ENCODE data around the gene INTS6.
"Not testable (repeated sequence)": the region's sequence is repeated elsewhere in the genome, so short reads cannot be mapped to it uniquely, and the experiment has no call there.

INTS6 gene

GRCh38 chr13:51453959-51454703, 1.3 kb upstream of the INTS6 start:
- peak in 2 of 5 experiments; percentile 13 to 34 for DNase-seq

- peak; percentile 50 to 88 (median 73) for DNase-seq
Measured at GRCh38 chr13:51453207-51453958, 547 bp upstream of the INTS6 start.

- peak; percentile 47 to 88 (median 69) for DNase-seq
Measured at GRCh38 chr13:51451467-51452360, 1.1 kb downstream of the INTS6 start.

- DNase-seq: peak in 1 of 5 experiments; percentile 52
Measured at GRCh38 chr13:51451134-51451466, 1.7 kb downstream of the INTS6 start.

- no peak for DNase-seq
Measured at GRCh38 chr13:51449018-51449417, 3.8 kb downstream of the INTS6 start.

- DNase-seq: peak in 1 of 5 experiments; percentile 41
Measured at GRCh38 chr13:51444922-51445321, 7.9 kb downstream of the INTS6 start.

- DNase-seq: no peak
Measured at GRCh38 chr13:51440381-51440780, 12.5 kb downstream of the INTS6 start.

GRCh38 chr13:51437550-51438127, 15.2 kb downstream of the INTS6 start:
- no peak for DNase-seq

GRCh38 chr13:51435002-51435578, 17.7 kb downstream of the INTS6 start:
- peak in 1 of 5 experiments; percentile 38 for DNase-seq

- DNase-seq: no peak
Measured at GRCh38 chr13:51432576-51432975, 20.3 kb downstream of the INTS6 start.

- DNase-seq: no peak
Measured at GRCh38 chr13:51426982-51427381, 25.9 kb downstream of the INTS6 start.

GRCh38 chr13:51425410-51426042, 27.3 kb downstream of the INTS6 start:
- DNase-seq: no peak

- DNase-seq: peak in 1 of 5 experiments; percentile 51
Measured at GRCh38 chr13:51423766-51424165, 29.1 kb downstream of the INTS6 start.

GRCh38 chr13:51422484-51422883, 30.4 kb downstream of the INTS6 start:
- no peak for DNase-seq

GRCh38 chr13:51420681-51421490, 31.9 kb downstream of the INTS6 start:
- no peak for DNase-seq

- DNase-seq: no peak
Measured at GRCh38 chr13:51419001-51419636, 33.7 kb downstream of the INTS6 start.

- no peak for DNase-seq
Measured at GRCh38 chr13:51417716-51418115, 35.1 kb downstream of the INTS6 start.

- no peak for DNase-seq
Measured at GRCh38 chr13:51416107-51416506, 36.7 kb downstream of the INTS6 start.

GRCh38 chr13:51415339-51415738, 37.5 kb downstream of the INTS6 start:
- not testable (repeated sequence) for DNase-seq

GRCh38 chr13:51412431-51412830, 40.4 kb downstream of the INTS6 start:
- DNase-seq: no peak

Data from T-helper 2 cell (primary cell).